HG03060 (cell line): ENCODE data around the gene TRAF7.
"Not testable (repeated sequence)": the region's sequence is repeated elsewhere in the genome, so short reads cannot be mapped to it uniquely, and the experiment has no call there.

Experiments used
- ATAC-seq: cut with Tn5 transposase; IDR thresholded peaks from one replicate; pipeline ENCODE4 v1.9.1; 2021; ENCODE audit warnings: low read depth, moderate number of reproducible peaks; ENCODE audit not compliant: unreplicated experiment

Gene TRAF7

GRCh38 chr16:2196981-2197511 lies 41.5 kb downstream of the TRAF7 start:
- no peak for ATAC-seq

GRCh38 chr16:2197765-2198164 lies 42.2 kb downstream of the TRAF7 start:
- ATAC-seq = no peak

GRCh38 chr16:2198283-2198682 lies 42.7 kb downstream of the TRAF7 start:
- no peak for ATAC-seq

DNA sequence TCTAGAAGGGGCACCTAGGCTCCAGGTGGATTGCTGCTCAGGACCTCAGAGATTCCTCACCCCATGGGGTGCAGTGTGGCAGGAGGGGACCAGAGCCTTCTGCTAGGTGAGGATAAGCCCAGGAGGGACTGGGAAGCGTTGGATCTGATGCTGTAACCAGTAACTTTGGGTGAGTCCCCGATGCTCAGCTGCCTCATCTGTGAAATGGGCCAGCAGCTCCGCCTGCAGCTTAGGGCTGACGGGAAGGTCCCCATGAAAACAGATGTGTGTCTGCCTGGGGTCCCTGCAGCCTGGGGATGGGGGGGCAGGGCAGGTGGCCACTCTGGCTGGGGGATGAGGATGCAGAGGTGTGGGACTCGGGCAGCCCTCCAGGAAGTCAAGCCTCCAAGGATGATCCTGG lies 43.5 kb downstream of the TRAF7 start:
- no peak for ATAC-seq

- ATAC-seq = no peak
Measured at GRCh38 chr16:2199621-2200139, 44.1 kb downstream of the TRAF7 start.

DNA sequence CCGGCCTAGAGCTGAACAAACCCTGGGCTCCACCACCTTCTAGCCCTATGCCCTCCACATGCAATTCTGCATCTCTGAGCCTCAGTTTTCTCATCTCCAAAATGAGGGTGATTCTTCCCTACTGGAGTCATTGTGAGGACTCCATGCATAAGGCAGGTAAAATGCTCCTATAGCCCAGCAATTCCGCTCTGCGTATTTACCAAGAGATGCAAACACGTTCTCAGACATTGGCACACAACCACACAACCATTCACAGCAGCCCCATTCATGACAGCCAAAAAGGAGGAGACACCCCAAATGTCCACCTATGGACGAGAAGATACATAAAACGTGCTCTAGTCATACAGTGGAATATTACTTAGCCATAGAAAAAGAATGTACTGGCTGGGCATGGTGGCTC lies 44.7 kb downstream of the TRAF7 start:
- no peak for ATAC-seq

DNA sequence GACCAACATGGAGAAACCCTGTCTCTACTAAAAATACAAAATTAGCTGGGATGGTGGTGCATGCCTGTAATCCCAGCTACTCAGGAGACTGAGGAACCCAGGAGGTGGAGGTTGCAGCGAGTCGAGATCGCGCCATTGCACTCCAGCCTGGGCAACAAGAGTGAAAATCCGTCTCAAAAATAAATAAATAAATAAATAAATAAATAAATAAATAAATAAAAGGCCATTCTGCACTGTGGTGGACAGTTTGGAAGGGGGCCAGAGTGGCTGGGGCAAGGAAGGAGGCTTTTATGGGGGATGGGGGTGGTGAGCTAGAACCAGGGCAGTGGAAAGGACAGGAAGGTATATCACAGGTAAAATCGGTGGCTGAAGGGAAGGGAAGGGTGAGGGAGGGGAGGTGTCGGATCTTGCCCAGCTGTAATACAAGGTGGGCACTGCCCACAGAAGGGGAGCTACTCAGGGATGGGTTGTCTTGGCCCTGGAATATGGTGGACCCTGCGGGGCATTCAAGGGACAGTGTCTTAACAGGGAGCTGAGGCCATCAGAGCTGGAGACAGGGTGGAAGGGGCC lies 47.6 kb downstream of the TRAF7 start:
- not testable (repeated sequence) for ATAC-seq

DNA sequence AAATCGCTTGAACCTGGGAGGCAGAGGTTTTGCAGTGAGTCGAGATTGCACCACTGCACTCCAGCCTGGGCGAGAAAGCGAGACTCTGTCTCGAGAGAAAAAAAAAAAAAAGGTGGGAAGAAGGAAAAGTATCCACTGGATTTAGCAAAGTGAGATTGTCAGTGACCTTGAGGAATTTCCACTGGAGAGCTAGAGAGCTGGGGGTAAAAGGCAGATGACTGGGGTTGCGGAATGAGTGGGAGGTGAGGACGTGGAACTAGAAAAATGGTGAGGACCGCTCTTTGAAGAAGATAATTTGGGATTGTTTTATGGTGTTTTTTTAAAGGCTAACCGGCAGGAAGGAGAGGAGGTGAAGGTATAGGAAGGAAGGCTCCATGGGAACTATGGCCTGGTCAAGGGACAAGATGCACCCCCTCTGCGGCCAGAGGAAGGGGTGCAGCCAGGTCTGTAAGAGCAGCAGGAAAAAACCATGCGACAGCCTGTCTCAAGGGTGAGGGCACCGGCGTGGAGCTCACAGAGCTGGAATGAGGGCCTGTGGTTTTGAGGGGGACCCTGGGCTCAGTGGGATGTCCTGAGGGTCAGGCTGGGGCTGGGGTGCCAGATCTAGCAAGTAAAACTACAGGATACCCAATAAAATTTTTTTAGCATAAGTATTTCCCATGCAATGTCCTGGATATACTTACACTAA lies 49.0 kb downstream of the TRAF7 start:
- ATAC-seq = no peak

DNA sequence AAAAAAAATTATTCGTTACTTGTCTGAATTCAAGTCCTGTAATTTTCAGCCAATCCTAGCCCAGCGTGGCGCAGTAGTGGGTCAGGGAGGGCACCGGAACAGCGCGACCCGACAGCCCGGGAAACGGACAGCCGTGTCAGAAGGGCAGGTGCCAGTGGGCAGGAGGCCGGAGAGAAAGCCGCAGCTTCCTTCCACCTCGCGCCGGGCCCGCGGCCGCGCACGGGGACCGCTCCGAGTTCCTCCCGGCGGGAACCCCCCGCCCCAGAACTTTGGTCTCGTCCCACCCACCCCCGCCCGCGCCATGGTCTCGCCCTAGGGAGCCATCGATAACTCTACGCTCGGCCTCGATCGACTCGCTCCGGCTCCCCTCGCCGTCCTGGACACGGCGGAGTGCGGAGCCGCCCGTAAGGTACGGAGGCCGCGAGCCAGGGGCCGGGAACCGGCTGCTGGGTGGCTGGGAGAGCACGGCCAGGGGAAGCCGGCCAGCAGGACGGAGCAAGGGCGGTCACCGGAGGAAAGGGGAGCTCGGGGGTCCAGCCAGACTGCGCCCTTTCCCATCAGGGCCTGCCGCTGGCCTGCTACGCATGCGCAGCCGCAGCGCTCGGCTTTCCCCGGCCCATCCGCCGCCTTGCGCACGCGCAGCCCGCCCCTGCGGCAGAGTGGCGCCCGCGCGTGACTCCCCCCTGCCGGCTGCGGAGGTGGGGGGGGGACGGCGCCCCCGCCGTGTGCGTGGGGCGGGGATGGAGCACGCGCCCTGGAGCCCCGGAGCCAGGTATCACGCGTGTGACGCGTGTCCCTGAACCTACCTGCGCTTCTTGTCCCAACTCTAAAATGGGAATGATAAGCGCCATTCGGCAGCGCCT lies 49.8 kb downstream of the TRAF7 start, which contains the start of gene MLST8:
MLST8 (plus strand) TSS at position 351 of the 863 bp plus-strand sequence. CDS start 632 bp downstream, outside the sequence.
- ATAC-seq = peak; percentile 65

GRCh38 chr16:2205967-2206313 lies 50.4 kb downstream of the TRAF7 start:
- peak; percentile 15 for ATAC-seq

DNA sequence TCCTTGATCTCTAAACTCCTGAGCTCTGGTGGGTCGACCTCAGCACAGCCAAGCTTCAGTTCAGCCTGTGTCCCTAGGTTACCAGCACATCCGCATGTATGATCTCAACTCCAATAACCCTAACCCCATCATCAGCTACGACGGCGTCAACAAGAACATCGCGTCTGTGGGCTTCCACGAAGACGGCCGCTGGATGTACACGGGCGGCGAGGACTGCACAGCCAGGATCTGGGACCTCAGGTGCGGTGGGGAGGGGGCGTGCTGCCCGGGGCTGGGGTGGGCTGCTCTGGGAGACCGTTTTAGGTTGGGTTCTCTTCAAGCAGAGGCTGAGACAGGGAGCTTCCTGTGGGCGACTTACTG lies 50.8 kb downstream of the TRAF7 start:
- ATAC-seq = no peak

- ATAC-seq = no peak
Measured at GRCh38 chr16:2206780-2207433, 51.3 kb downstream of the TRAF7 start.

- ATAC-seq = no peak
Measured at GRCh38 chr16:2207872-2208271, 52.3 kb downstream of the TRAF7 start.

GRCh38 chr16:2208308-2208707 lies 52.7 kb downstream of the TRAF7 start:
- ATAC-seq = no peak

DNA sequence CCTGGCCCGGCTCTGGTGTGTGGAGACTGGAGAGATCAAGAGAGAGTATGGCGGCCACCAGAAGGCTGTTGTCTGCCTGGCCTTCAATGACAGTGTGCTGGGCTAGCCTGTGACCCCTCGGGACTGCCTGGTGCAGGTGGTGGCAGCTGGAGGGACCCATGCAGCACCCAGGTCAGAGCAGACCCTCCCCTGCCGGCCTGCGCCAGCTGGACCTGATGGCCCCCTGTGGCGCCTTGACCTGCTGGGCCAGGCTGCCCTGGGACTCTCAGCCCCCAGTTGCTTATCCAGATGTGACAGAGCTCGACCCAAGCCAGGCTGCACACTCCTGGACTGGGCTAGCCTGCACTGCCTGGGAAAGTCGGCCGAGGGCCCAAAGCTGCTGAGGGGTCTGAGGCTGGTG lies 53.2 kb downstream of the TRAF7 start:
- ATAC-seq = no peak

- no peak for ATAC-seq
Measured at GRCh38 chr16:2209258-2210008, 53.9 kb downstream of the TRAF7 start.

DNA sequence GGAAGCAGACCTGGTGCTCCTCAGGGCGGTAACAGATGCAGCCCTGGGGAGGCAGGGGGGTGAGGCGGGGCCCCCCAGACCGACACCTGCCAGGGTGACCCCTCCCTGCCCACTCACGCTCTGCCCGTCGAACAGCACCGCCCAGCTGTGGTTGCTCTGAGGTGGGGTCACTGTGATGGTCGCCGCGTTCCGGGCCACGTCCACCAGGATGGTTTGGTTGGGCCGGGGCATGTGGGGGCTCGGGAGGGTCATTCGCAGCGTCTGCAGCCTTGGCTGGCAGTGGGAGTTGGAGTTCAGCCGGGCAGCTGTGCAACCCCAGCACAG lies 54.4 kb downstream of the TRAF7 start:
- ATAC-seq = no peak

GRCh38 chr16:2210386-2211365 lies 55.1 kb downstream of the TRAF7 start, which contains the start of gene BRICD5:
Gene BRICD5, minus strand, starts transcription at chr16:2210863. Its CDS starts 30 bp downstream, at chr16:2210833.
- no peak for ATAC-seq

DNA sequence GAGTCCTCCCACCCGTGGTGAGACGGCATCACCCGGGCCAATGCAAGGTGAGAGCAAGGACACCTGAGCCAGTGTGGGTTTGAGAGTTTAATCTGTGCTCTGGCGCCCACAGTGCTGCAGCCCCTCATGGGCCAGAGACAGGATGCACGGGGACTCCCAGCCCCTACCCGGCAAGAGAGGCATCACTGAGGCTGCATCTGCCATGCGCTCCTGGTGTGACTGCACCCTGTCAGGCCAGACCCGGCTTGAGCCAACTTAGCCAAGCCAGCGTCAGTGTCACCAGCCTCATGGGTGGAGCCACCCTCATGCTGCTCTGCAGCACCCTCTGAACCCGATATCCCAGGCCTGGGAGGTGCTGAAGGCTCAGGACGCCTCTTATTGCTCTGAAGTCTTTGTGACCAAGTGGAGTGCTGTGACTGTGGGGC lies 56.4 kb downstream of the TRAF7 start:
- ATAC-seq = no peak
